OCI-LY7 (cell line): ENCODE results near the gene PDE8B.

Experiments used
- EZH2phosphoT487 ChIP-seq: fragments of 200-600 bp; sonication (generic); IDR thresholded peaks from 2 replicates; pipeline ENCODE4 v1.6.1; 2018; ENCODE audit warnings: low read depth, borderline replicate concordance, mild to moderate bottlenecking, mixed run types, antibody characterized with exemption, low read length, moderate library complexity, mixed read lengths
- TF ChIP-seq, protein P1 (sequence below): fragments of 200-600 bp; sonication (generic); conservative IDR thresholded peaks from 2 replicates; pipeline ENCODE4 v1.5.1; 2014; ENCODE audit warnings: mild to moderate bottlenecking, antibody characterized with exemption, low read length, moderate library complexity, mixed read lengths

DNA sequence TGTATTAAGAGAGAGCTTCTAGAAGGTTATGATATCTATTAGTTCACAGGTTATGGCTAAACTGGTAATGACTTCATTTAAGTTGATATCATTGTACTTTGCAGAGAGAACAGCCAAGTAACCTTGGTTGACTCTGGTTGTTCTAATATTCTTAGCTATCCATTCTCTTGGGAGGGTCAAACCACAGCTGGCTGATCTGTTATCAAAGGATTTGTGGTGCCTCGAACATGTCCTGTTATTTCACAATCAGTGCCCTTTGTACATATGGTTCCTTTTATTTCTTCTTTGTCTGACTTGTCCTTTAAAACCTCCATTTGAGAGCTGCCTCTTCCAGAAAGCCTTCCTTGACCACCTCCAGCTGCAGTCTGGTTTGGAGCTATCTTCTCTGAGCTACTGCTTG, 61.7 kb downstream of the PDE8B start:
- TF ChIP-seq, protein P1, sequence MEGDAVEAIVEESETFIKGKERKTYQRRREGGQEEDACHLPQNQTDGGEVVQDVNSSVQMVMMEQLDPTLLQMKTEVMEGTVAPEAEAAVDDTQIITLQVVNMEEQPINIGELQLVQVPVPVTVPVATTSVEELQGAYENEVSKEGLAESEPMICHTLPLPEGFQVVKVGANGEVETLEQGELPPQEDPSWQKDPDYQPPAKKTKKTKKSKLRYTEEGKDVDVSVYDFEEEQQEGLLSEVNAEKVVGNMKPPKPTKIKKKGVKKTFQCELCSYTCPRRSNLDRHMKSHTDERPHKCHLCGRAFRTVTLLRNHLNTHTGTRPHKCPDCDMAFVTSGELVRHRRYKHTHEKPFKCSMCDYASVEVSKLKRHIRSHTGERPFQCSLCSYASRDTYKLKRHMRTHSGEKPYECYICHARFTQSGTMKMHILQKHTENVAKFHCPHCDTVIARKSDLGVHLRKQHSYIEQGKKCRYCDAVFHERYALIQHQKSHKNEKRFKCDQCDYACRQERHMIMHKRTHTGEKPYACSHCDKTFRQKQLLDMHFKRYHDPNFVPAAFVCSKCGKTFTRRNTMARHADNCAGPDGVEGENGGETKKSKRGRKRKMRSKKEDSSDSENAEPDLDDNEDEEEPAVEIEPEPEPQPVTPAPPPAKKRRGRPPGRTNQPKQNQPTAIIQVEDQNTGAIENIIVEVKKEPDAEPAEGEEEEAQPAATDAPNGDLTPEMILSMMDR = no peak
- no peak for TF ChIP-seq EZH2phosphoT487
